ENCODE measurements around the gene NABP2.

DNA sequence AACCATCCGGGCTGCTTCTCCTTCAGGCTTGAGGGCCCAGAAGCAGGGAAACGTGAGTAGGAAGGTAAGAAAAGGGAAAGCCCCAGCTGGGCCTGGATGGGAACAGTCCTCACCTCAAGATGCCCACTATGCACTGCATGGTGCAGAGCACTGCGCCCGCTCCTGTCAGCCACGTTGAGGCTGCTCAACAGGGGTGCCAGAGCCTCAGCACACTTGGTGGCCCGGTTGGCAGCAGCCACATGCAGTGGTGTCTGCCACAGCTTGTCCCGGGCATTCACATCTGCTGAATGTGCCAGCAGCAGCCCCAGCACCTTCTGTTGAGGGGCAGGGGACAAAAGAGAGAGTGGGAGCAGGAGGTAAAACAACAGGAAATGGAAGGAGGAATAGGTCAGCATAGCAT, 31.5 kb downstream of the NABP2 start:
- TF ChIP-seq, protein P1, sequence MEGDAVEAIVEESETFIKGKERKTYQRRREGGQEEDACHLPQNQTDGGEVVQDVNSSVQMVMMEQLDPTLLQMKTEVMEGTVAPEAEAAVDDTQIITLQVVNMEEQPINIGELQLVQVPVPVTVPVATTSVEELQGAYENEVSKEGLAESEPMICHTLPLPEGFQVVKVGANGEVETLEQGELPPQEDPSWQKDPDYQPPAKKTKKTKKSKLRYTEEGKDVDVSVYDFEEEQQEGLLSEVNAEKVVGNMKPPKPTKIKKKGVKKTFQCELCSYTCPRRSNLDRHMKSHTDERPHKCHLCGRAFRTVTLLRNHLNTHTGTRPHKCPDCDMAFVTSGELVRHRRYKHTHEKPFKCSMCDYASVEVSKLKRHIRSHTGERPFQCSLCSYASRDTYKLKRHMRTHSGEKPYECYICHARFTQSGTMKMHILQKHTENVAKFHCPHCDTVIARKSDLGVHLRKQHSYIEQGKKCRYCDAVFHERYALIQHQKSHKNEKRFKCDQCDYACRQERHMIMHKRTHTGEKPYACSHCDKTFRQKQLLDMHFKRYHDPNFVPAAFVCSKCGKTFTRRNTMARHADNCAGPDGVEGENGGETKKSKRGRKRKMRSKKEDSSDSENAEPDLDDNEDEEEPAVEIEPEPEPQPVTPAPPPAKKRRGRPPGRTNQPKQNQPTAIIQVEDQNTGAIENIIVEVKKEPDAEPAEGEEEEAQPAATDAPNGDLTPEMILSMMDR (IDR thresholded peaks at IDR 0.05; ENCODE audit: low read depth, low read length, poor library complexity, severe bottlenecking), result no peak
- no peak for TF ChIP-seq EZH2phosphoT487 (IDR thresholded peaks at IDR 0.05; ENCODE audit: borderline replicate concordance, low read length)
